DMS 273 treated with DMSO at 0.1 percent for 48 hours (cell line): ENCODE data around the gene GTPBP2.

Source experiments
- DNase-seq: peaks from one replicate; lab custom pipeline; 2025; lab: John Stamatoyannopoulos, UW

The GTPBP2 gene

DNA sequence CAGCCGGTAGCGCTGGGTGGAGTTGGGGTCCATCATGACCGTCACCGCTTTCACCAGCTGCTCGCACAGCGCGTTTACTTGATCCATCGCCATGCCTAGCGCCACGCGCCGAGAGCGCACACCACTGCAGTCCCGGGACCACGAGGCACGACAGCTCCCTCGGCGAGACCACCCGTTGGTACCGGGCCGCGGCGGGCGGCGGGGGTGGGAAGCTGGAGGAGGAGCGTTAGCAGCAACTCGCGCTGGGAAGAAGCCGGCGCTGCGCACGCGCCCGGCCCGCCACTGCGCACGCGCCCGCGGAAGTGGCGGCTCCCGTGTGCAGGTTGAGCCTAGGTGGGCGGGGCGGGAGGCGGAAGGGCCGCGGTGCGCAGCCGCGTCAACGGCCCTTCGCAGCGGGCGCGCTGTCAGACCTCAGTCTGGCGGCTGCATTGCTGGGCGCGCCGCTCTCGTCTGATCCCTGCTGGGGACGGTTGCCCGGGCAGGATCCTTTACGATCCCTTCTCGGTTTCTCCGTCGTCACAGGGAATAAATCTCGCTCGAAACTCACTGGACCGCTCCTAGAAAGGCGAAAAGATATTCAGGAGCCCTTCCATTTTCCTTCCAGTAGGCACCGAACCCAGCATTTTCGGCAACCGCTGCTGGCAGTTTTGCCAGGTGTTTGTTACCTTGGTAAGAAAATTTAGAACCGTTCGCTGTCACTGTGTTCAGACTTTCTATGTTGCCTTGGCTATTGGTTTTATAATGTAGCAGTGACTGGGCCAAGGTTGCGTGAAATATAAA lies 53.1 kb downstream of the GTPBP2 start, which contains the start of the genes POLH and XPO5:
Gene POLH (plus strand): TSS at position 414 of the 780 bp plus-strand sequence. CDS start 6,135 bp downstream, outside the sequence.
Gene XPO5 (minus strand): TSS at position 267 of the 780 bp plus-strand sequence. CDS start 174 bp downstream, at position 93.
- DNase-seq: peak; percentile 90

GRCh38 chr6:43575105-43575771 lies 53.8 kb downstream of the GTPBP2 start:
- no peak for DNase-seq

DNA sequence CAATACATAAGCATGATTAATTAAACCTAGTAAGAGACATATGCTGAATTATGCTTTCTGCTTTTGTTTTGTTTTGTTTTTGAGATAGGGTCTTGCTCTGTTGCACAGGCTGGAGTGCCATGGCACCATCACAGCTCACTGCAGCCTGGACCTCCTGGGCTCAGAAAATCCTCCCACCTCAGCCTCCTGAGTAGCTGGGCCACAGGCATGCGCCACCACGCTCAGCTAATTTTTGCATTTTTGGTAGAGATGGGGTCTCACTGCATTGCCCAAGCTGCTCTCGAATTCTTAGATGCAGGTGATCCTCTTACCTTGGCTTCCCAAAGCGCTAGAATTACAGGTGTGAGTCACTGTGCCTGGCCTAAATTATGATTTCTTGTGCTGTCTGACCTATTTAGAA lies 57.0 kb downstream of the GTPBP2 start:
- DNase-seq: no peak

GRCh38 chr6:43570876-43571441 lies 58.1 kb downstream of the GTPBP2 start:
- DNase-seq: no peak
